WTC11 (cell line): ENCODE measurements around the gene JAGN1. TPM values are rescaled to one million over a fixed set of nuclear protein-coding genes. Genes with fewer than 3 reads are reported as not detected.

Experiments used
- ATAC-seq: fragments of 200-7000 bp; cut with Tn5 transposase; 2 replicates; pipeline ENCODE4 v1.10.0; 2021; ENCODE audit warnings: mild to moderate bottlenecking, moderate library complexity
- CTCF ChIA-PET: fragments of 300-600 bp; sonication (Branson Sonifier 250); formaldehyde crosslinking; loops from one replicate; lab custom pipeline; 2021; ENCODE audit warnings: antibody characterized with exemption; lab: Charles Lee
- POLR2A ChIA-PET: fragments of 350-600 bp; sonication (Branson Sonifier 250); formaldehyde crosslinking; loops from one replicate; lab custom pipeline; 2021; ENCODE audit warnings: antibody characterized with exemption; lab: Charles Lee
- DNase-seq: peaks from one replicate; pipeline ENCODE4 v3.0.0; 2021; ENCODE audit warnings: low spot score
- H3K27ac Mint-ChIP-seq: 2 replicates; pipeline ENCODE4 v1.8.0; 2021; ENCODE audit warnings: mixed read lengths
- H3K27me3 Mint-ChIP-seq: 2 replicates; pipeline ENCODE4 v1.8.0; 2021; ENCODE audit warnings: low read depth, mild to moderate bottlenecking, moderate library complexity, mixed read lengths
- H3K36me3 Mint-ChIP-seq: 2 replicates; pipeline ENCODE4 v1.8.0; 2021; ENCODE audit warnings: mixed read lengths
- H3K4me1 Mint-ChIP-seq: 2 replicates; pipeline ENCODE4 v1.8.0; 2022; ENCODE audit warnings: mixed read lengths
- H3K4me3 Mint-ChIP-seq: 2 replicates; pipeline ENCODE4 v1.8.0; 2021; ENCODE audit warnings: mild to moderate bottlenecking, moderate library complexity, mixed read lengths
- H3K9me3 Mint-ChIP-seq: 2 replicates; pipeline ENCODE4 v1.8.0; 2021; ENCODE audit warnings: mixed read lengths
- AR ChIP-seq: fragments of 250-450 bp; sonication (Bioruptor Pico); IDR thresholded peaks from 2 replicates; pipeline ENCODE4 v1.9.0; 2021; ENCODE audit warnings: mild to moderate bottlenecking
- ELF4 ChIP-seq: sonication (generic); formaldehyde crosslinking; IDR thresholded peaks from 2 replicates; pipeline ENCODE4 v1.8.1; 2022; ENCODE audit warnings: low read depth, mild to moderate bottlenecking, moderate library complexity, missing genetic modification reagents
- FOXP1 ChIP-seq: sonication (generic); formaldehyde crosslinking; IDR thresholded peaks from 2 replicates; pipeline ENCODE4 v1.8.0; 2022; ENCODE audit warnings: missing genetic modification reagents, mild to moderate bottlenecking, moderate library complexity, borderline replicate concordance
- HMGXB4 ChIP-seq: sonication (generic); formaldehyde crosslinking; IDR thresholded peaks from 2 replicates; pipeline ENCODE4 v1.8.1; 2023; ENCODE audit warnings: mild to moderate bottlenecking, moderate library complexity, missing genetic modification reagents
- KAT7 ChIP-seq: sonication (generic); formaldehyde crosslinking; IDR thresholded peaks from 2 replicates; pipeline ENCODE4 v1.8.1; 2023; ENCODE audit warnings: missing genetic modification reagents, mild to moderate bottlenecking, borderline replicate concordance
- MYBL2 ChIP-seq: sonication (generic); formaldehyde crosslinking; IDR thresholded peaks from 2 replicates; pipeline ENCODE4 v1.8.1; 2023; ENCODE audit warnings: mild to moderate bottlenecking, moderate library complexity, missing genetic modification reagents
- NFATC4 ChIP-seq: fragments of 250-450 bp; sonication (Bioruptor Pico); IDR thresholded peaks from 2 replicates; pipeline ENCODE4 v1.9.0; 2021; ENCODE audit warnings: mild to moderate bottlenecking
- NFYB ChIP-seq: sonication (generic); formaldehyde crosslinking; conservative IDR thresholded peaks from 2 replicates; pipeline ENCODE4 v1.8.0; 2022; ENCODE audit warnings: low read depth, missing genetic modification reagents
- SOX15 ChIP-seq: fragments of 250-450 bp; sonication (Bioruptor Pico); IDR thresholded peaks from 2 replicates; pipeline ENCODE4 v1.9.0; 2021; ENCODE audit warnings: mild to moderate bottlenecking
- SP1 ChIP-seq: sonication (generic); formaldehyde crosslinking; conservative IDR thresholded peaks from 2 replicates; pipeline ENCODE4 v1.8.1; 2022; ENCODE audit warnings: missing genetic modification reagents
- TEAD1 ChIP-seq: sonication (generic); formaldehyde crosslinking; IDR thresholded peaks from 2 replicates; pipeline ENCODE4 v1.8.0; 2022; ENCODE audit warnings: mild to moderate bottlenecking, missing genetic modification reagents
- TP53 ChIP-seq: sonication (generic); formaldehyde crosslinking; IDR thresholded peaks from 2 replicates; pipeline ENCODE4 v1.8.1; 2023; ENCODE audit warnings: mild to moderate bottlenecking, missing genetic modification reagents
- ZBTB21 ChIP-seq: sonication (generic); formaldehyde crosslinking; IDR thresholded peaks from 2 replicates; pipeline ENCODE4 v1.8.1; 2023; ENCODE audit warnings: mild to moderate bottlenecking, missing genetic modification reagents, borderline replicate concordance
- ZNF423 ChIP-seq: fragments of 250-450 bp; sonication (Bioruptor Pico); IDR thresholded peaks from 2 replicates; pipeline ENCODE4 v2.1.2; 2022; ENCODE audit warnings: mild to moderate bottlenecking, moderate library complexity
- ZNF671 ChIP-seq: fragments of 250-450 bp; sonication (Bioruptor Pico); IDR thresholded peaks from 2 replicates; pipeline ENCODE4 v1.8.0; 2021; ENCODE audit warnings: mild to moderate bottlenecking
- total RNA-seq: library from RNA; stranded (reverse); gene quantifications from 3 replicates; pipeline ENCODE4 v1.2.3, GENCODE V29; 2021
- TF ChIP-seq, protein P1 (sequence below): fragments of 250-450 bp; sonication (Bioruptor Pico); IDR thresholded peaks from 2 replicates; pipeline ENCODE4 v1.9.0; 2021; ENCODE audit warnings: mild to moderate bottlenecking, borderline replicate concordance
- TF ChIP-seq, protein P2 (sequence below): sonication (generic); formaldehyde crosslinking; IDR thresholded peaks from 2 replicates; pipeline ENCODE4 v1.8.1; 2023; ENCODE audit warnings: mild to moderate bottlenecking, missing genetic modification reagents
- TF ChIP-seq, protein P3 (sequence below): sonication (generic); formaldehyde crosslinking; conservative IDR thresholded peaks from 2 replicates; pipeline ENCODE4 v1.8.1; 2022; ENCODE audit warnings: mild to moderate bottlenecking, missing genetic modification reagents
- TF ChIP-seq, protein P4 (sequence below): fragments of 250-450 bp; sonication (Bioruptor Pico); IDR thresholded peaks from 2 replicates; pipeline ENCODE4 v2.1.2; 2022; ENCODE audit warnings: mild to moderate bottlenecking, moderate library complexity
- TF ChIP-seq, protein P5 (sequence below): fragments of 250-450 bp; sonication (Bioruptor Pico); IDR thresholded peaks from 2 replicates; pipeline ENCODE4 v1.8.0; 2021; ENCODE audit warnings: mild to moderate bottlenecking

The JAGN1 gene
- total RNA-seq, 1 experiment from 2014 or later, result 25.6 TPM

DNA sequence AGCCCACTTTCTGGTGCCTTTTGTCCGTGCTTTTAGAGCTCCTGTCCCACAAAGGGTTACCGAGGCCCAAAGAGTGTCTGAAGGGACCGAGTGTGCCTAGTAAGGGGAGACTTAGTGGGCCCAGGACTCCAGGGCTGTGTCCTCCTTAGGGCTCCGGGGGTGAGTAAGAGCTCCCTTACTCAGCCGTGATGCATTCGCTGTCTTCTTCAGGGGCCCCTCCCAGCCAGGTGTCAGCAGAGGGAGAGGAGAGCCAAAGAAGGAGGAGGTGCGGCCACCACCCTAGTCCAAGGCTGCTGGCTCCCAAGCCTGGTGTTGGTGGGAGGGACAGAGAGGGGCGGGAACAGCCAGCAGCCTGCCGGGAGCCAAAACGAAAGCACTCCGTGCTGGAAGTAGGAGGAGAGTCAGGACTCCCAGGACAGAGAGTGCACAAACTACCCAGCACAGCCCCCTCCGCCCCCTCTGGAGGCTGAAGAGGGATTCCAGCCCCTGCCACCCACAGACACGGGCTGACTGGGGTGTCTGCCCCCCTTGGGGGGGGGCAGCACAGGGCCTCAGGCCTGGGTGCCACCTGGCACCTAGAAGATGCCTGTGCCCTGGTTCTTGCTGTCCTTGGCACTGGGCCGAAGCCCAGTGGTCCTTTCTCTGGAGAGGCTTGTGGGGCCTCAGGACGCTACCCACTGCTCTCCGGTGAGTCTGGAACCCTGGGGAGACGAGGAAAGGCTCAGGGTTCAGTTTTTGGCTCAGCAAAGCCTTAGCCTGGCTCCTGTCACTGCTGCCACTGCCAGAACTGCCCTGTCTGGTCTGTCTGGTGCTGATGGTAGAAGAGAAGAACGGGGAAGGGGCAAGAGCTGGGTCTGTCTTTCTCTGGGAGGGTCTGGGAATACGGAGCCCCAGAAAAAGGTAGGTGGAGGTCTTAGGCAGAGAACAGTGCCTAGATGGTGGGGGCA lies 26.6 kb downstream of the JAGN1 start, which contains the start of gene IL17RC (continued):
- TF ChIP-seq ZNF671 (CRISPR knock-in tag), result no peak
- no peak for TF ChIP-seq TP53 (CRISPR knock-in tag)
- TF ChIP-seq MYBL2, result peak; percentile 33; the same call in 1 of the 2 replicates
- TF ChIP-seq KAT7 (CRISPR knock-in tag), result no peak
- TF ChIP-seq SP1 (CRISPR knock-in tag), result 0 out of 2 replicates have a peak, but pooled peaks have one; percentile 33
- TF ChIP-seq, protein P1, sequence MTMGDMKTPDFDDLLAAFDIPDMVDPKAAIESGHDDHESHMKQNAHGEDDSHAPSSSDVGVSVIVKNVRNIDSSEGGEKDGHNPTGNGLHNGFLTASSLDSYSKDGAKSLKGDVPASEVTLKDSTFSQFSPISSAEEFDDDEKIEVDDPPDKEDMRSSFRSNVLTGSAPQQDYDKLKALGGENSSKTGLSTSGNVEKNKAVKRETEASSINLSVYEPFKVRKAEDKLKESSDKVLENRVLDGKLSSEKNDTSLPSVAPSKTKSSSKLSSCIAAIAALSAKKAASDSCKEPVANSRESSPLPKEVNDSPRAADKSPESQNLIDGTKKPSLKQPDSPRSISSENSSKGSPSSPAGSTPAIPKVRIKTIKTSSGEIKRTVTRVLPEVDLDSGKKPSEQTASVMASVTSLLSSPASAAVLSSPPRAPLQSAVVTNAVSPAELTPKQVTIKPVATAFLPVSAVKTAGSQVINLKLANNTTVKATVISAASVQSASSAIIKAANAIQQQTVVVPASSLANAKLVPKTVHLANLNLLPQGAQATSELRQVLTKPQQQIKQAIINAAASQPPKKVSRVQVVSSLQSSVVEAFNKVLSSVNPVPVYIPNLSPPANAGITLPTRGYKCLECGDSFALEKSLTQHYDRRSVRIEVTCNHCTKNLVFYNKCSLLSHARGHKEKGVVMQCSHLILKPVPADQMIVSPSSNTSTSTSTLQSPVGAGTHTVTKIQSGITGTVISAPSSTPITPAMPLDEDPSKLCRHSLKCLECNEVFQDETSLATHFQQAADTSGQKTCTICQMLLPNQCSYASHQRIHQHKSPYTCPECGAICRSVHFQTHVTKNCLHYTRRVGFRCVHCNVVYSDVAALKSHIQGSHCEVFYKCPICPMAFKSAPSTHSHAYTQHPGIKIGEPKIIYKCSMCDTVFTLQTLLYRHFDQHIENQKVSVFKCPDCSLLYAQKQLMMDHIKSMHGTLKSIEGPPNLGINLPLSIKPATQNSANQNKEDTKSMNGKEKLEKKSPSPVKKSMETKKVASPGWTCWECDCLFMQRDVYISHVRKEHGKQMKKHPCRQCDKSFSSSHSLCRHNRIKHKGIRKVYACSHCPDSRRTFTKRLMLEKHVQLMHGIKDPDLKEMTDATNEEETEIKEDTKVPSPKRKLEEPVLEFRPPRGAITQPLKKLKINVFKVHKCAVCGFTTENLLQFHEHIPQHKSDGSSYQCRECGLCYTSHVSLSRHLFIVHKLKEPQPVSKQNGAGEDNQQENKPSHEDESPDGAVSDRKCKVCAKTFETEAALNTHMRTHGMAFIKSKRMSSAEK (CRISPR knock-in tag), result no peak
- no peak for TF ChIP-seq ZBTB21 (CRISPR knock-in tag)
- TF ChIP-seq NFATC4, result no peak
- no peak for TF ChIP-seq SOX15 (CRISPR knock-in tag)
- TF ChIP-seq TEAD1 (CRISPR knock-in tag), result no peak
- TF ChIP-seq ZNF423 (CRISPR knock-in tag), result no peak
- TF ChIP-seq, protein P2, sequence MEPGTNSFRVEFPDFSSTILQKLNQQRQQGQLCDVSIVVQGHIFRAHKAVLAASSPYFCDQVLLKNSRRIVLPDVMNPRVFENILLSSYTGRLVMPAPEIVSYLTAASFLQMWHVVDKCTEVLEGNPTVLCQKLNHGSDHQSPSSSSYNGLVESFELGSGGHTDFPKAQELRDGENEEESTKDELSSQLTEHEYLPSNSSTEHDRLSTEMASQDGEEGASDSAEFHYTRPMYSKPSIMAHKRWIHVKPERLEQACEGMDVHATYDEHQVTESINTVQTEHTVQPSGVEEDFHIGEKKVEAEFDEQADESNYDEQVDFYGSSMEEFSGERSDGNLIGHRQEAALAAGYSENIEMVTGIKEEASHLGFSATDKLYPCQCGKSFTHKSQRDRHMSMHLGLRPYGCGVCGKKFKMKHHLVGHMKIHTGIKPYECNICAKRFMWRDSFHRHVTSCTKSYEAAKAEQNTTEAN, result no peak
- TF ChIP-seq, protein P3, sequence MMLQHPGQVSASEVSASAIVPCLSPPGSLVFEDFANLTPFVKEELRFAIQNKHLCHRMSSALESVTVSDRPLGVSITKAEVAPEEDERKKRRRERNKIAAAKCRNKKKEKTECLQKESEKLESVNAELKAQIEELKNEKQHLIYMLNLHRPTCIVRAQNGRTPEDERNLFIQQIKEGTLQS, result no peak

DNA sequence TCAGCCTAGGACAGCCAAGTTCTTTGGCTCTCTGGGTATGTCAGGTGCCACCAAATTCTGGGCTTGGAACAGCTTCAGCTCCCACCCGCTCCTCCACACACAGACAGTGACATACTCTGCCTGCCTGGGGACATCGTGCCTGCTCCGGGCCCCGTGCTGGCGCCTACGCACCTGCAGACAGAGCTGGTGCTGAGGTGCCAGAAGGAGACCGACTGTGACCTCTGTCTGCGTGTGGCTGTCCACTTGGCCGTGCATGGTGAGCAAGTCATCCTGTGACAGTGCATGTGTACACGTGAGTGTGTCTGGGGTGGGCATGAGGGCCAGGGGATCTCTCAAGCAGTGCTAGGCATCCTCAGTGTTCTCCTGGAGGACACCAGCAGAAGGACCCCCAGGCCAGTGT lies 27.4 kb downstream of the JAGN1 start:
- Mint-ChIP-seq H3K4me1 (peaks cover 18% of the 10 kb centered on the region), H3K9me3 (no peaks in the 10 kb centered on the region), H3K4me3 (no peak overlapping the region), H3K27me3 (0 out of 2 replicates have a peak, but pooled peaks cover 3% of the 10 kb centered on the region), H3K27ac (no peak overlapping the region), H3K36me3 (no peaks in the 10 kb centered on the region)
- TF ChIP-seq, protein P4, sequence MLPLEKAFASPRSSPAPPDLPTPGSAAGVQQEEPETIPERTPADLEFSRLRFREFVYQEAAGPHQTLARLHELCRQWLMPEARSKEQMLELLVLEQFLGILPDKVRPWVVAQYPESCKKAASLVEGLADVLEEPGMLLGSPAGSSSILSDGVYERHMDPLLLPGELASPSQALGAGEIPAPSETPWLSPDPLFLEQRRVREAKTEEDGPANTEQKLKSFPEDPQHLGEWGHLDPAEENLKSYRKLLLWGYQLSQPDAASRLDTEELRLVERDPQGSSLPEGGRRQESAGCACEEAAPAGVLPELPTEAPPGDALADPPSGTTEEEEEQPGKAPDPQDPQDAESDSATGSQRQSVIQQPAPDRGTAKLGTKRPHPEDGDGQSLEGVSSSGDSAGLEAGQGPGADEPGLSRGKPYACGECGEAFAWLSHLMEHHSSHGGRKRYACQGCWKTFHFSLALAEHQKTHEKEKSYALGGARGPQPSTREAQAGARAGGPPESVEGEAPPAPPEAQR, result no peak
- TF ChIP-seq FOXP1 (CRISPR knock-in tag) (no peak), ZNF671 (CRISPR knock-in tag) (no peak), AR (CRISPR knock-in tag) (no peak), TEAD1 (CRISPR knock-in tag) (no peak), NFYB (CRISPR knock-in tag) (no peak), HMGXB4 (no peak), MYBL2 (no peak), ELF4 (CRISPR knock-in tag) (no peak)
- TF ChIP-seq, protein P5, sequence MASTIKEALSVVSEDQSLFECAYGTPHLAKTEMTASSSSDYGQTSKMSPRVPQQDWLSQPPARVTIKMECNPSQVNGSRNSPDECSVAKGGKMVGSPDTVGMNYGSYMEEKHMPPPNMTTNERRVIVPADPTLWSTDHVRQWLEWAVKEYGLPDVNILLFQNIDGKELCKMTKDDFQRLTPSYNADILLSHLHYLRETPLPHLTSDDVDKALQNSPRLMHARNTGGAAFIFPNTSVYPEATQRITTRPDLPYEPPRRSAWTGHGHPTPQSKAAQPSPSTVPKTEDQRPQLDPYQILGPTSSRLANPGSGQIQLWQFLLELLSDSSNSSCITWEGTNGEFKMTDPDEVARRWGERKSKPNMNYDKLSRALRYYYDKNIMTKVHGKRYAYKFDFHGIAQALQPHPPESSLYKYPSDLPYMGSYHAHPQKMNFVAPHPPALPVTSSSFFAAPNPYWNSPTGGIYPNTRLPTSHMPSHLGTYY (CRISPR knock-in tag), result no peak
- ATAC-seq (no peak), DNase-seq (no peak)
- POLR2A ChIA-PET, result interaction anchor here (0.6 kb wide), 1 partner anchor 500 kb away, joined by 6 read pairs; no protein-coding TSS in a partner anchor
- CTCF ChIA-PET, result interaction anchor here (2.5 kb wide), 1 partner anchor 15 kb away, joined by 17 read pairs; the partner anchor contains the start of gene CRELD1
